NCI-H2227 (cell line): ENCODE measurements around the gene SLC37A2.

Experiments used
- DNase-seq: peaks from one replicate; lab custom pipeline; 2025; ENCODE audit not compliant: unreplicated experiment; lab: John Stamatoyannopoulos, UW

Gene SLC37A2

DNA sequence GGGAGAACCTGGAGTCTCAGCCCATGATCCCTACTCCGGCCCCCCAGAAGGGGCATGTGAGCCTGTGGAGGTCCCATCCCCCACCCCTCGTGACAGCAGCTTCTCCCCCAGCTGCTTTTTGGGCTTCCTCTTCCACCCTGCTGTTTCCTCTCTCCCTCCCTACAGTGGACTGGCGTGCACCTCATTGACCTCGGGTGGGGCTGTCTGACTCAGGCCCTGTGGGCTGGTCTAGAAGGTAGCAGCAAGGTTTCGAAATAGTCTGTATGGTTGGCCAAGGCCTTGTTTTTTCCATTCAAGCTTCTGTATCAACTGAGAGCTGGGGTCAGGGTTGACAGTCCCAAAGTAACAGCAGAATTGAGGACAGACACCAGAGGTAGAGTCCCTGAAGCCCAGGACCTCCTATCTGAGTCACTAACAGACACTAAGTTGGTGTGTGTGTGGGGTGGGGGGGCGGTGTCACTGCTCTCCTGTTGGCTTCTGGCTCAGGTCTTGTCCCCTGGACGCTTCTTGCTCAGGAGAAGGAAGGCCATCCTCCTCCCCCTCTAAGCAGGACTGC lies 7.7 kb downstream of the SLC37A2 start:
- no peak for DNase-seq

- DNase-seq = no peak
These were observed 8.3 kb downstream of the SLC37A2 start for GRCh38 chr11:125071435-125071834.

GRCh38 chr11:125071846-125072217 lies 8.7 kb downstream of the SLC37A2 start:
- DNase-seq = no peak

DNA sequence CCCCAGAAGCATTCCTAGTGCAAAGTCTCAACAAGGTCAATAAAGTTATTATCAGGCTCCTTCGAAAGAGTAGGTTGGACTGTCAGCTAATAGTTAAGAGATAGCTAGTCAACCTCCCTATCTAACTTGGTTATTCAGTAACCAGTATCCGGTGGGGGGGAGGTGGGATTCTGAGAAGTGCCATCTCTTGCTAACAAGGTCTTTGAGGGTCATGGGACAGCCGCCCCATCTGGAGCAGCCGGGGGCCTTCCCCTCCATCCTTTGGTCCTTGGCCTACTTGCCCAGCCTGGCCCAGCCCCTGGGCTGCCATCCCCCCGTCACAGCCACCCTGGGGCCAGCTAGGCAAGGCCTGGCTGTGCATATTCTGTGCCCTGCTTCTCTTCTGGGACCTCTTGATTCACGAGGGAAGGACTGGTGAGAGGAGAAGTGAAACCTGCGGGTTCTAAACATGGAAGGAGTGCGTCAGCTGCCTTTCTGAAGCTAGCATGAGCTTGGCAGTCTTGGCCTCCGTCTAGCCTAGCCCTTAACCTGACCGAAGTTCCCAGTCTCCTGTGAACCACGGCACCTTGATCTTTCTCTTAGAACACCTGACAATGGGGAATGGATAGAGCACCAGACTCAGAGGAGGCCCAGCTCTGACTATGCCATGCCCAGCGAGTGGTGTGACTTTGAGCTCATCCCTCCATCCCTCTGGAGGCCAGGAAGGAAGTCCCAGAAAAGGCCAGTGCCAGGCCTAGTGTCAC lies 9.3 kb downstream of the SLC37A2 start:
- no peak for DNase-seq

DNA sequence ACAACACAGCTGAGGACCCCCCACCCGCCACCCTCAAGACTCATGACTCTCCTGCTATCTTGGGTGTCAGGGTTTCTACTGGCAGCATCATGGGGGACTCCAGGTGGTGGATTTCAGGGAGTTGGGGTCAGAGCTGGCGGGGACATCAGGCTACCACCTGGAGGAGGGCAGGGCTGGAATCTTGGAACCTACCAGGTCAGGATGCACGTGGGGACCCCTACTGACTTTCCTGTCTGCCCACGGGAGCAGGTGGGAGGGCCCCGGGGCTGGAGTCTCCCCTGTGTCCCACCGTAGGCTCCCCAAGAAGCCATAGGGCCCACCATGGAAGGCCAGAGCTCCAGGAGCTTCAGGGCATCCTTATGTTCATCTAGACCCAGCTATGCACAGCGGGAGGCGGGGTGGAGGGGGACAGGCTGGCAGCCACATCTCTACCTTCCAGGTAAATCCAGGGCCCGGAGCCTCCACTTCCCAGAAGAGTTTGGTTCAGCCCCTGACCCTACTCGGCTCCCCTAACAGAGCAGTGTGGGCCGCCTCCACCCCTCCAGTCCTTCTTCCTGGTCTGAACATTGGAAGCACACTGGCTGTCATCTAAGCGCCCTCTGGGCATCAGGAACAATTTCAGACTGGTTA lies 10.0 kb downstream of the SLC37A2 start:
- no peak for DNase-seq

GRCh38 chr11:125073616-125074483 lies 10.7 kb downstream of the SLC37A2 start:
- DNase-seq = no peak

DNA sequence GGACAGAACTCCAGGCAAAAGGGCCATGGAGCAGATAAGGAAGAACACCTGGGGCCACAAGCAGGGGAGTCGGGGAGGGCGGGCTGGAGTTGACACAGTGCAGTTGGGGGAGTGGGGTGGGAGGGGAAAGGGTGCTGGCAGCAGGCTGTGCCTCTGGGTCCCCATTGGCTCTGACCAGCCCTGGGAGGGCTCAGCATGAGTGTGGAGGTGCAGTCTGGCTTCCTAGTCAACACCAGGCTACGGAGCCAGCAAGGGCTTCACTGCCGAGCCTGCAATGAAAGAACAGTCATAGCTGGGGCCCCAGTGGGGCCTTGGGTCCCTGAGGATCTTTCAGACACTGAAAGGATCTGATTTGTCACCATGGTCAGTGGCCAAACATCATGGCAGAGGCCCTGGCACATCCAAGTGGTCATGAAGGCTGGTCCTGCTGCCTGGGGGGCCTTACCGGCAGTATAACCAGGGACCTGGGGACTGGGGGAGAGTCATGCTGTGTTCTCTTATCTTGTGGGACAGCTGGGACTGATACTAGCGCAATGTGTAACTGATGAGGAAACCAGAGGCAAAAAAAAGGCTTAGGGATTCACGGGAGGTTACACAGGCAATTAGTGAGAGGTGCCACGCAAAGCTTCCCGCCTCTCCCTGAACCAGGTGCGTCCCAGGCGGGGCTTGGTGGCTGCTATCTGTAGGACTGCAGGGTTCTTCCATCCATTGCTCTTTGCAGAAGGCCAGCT lies 11.6 kb downstream of the SLC37A2 start:
- no peak for DNase-seq

DNA sequence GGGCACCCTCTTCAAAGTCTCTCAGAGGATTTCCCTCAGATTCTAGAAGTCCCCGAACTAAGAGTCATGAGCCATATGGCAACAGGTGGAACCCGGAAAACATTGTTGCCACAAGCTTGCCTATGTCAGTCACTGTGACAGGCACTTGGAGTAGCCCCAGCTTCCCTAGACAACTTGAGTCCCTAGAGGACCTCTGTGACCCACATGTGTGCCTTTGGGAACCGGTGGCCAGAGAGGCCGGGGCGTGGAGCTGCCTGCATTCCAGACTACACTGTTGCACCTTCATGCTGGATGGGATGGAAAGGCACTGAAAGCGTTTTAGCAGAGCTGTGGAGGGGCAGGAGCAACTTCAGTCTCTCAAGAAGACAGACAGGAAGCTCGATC lies 12.1 kb downstream of the SLC37A2 start:
- DNase-seq = no peak

GRCh38 chr11:125075900-125076317 lies 12.8 kb downstream of the SLC37A2 start:
- no peak for DNase-seq

GRCh38 chr11:125076378-125076945 lies 13.4 kb downstream of the SLC37A2 start:
- DNase-seq = no peak

- DNase-seq = no peak
These were observed 14.9 kb downstream of the SLC37A2 start for GRCh38 chr11:125078016-125078415.

DNA sequence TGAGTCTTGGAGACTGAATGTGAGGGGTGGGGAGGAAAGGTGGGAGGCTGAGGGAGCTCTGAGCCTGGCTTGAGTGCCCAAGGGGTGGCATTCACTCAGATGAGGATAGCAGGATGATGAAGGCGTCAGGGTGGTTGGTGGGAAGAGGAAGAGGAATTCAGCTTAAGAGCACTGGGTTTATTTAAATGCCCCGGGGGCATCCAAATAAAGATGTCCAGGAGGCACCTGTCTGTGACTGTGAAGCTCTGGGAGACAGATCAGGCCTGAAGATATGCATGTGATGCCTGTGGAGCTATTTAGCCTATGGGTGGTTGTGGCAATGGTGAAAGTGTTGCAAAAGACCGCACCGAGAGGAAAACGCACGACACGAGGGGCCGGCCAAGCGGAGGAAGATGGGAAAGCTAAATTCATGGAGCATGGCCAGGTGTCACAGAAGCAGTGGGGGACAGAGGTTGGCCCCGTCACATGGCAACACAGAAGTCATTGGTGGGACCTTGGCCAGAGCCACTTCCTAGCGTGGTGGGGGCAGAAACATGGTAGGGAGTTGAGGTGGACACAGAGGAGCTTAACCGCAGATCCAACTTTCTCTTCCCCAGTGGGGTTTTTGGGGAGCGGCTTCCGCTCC lies 15.5 kb downstream of the SLC37A2 start:
- no peak for DNase-seq

DNA sequence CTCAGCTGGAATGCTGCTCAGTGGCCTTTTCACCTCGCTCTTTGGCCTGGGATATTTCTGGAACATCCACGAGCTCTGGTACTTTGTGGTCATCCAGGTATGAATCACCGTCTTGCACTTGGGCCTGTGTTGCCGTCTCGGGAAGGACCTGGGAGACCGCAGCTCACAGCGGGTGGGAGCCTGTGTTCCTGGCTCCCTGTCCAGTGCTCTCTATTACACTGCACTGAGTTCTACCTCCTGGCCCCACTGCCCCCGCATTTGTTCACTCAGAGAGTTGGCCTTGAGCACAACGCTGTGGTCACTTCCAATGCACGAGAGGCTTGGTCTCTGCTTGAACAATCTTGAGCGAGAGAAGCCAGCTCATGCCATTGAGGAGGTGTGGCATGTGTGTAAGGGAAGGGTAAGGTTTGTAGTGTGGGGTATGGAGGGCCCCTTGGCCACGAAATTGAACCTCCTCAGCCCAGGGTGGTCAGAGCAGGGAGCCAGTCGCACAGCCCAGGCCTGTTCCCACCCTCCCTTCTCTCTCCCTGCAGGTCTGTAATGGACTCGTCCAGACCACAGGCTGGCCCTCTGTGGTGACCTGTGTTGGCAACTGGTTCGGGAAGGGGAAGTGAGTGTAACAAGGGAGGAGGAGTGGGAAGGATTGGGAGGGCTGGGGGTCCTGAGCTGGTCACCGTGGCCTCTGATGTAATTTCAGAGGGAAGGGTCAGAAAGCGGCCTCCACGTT lies 16.2 kb downstream of the SLC37A2 start:
- no peak for DNase-seq

DNA sequence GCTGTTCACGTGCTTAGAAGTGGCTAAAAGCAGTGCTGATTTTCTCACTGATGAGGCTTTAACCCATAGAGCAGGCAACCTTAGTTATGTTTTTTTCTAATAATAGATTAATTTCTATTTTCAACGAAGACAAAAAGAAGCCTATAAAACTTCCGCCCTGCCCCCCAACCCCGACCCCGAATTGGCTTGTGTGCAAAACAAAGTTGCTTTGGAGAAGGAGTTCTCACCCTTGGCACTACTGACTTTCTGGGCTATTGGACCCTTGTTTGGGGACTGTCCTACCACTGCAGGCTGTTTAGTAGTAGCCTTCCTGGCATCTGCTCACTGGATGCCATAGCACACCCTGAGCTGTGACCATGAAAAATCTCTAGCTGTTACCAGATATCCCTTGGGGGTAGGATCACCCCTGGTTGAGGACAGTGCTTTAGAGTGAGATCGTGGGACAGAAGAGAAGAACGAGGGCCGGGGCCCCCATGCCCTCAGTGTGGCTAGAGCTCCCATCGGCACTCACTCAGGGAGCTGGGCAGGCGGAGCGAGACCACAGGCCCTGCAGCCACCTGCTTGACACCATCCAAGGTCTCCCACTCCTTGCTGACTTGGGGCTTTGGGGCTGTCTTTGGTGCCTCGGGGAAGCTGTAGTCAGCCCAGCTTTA lies 16.9 kb downstream of the SLC37A2 start:
- no peak for DNase-seq

GRCh38 chr11:125080531-125080911 lies 17.4 kb downstream of the SLC37A2 start:
- DNase-seq = no peak

- DNase-seq = no peak
These were observed 18.1 kb downstream of the SLC37A2 start for GRCh38 chr11:125081098-125081798.

GRCh38 chr11:125082040-125082439 lies 18.9 kb downstream of the SLC37A2 start:
- DNase-seq = no peak

GRCh38 chr11:125082611-125083311 lies 19.7 kb downstream of the SLC37A2 start:
- no peak for DNase-seq
